ENCODE results near the gene CYP4B1. TPM values are rescaled to one million over a fixed set of nuclear protein-coding genes. Genes with fewer than 3 reads are reported as not detected.

CYP4B1 gene
- total and polyA plus RNA-seq, 10 of the 15 experiments (the other 5 are each of a cell fraction or from before 2014, with no cell fraction given): 0.38 TPM; not detected in 9

DNA sequence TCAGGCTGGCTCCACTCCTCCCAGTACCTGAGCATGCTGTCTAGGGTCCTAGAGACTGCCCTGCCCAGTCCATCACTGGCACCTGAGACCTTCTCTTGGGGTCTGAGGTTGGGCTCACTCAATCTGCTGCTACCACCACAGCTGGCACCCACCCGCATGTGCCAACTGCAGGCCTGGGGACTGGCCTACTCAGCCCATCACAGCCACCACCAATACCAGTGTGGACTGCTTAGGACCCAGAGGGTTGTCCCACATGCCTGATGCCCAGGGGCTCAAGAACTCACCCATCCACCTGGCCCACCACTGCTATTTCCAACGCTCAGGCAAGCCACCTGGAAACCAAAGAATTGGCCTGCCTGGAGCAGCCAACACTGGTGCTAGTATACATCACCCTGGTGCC is 63.5 kb downstream of the CYP4B1 start:
- H3K9me3 ChIP-seq (replicated peaks; ENCODE audit: control insufficient read depth, insufficient read depth, low read length): no peaks in the 10 kb centered on the region; the same call in 2 of the 3 replicates
- H3K36me3 ChIP-seq (ENCODE audit: control insufficient read depth in 2 of 2, insufficient read depth in 2 of 2, low read length in 1 of 2): no peaks in the 10 kb centered on the region
- no peak for FAIRE-seq
- H3K4me2 ChIP-seq (ENCODE audit: control insufficient read depth, insufficient read depth): no peak overlapping the region
- no TSS peak for BruUV-seq (replicated peaks)
- H3K4me3 ChIP-seq: no peak overlapping the region
- ChIA-PET CTCF (no interaction called here), POLR2A (no interaction called here), RAD21 (ENCODE audit: unreplicated experiment) (no interaction called here), SMC1A (ENCODE audit: uncharacterized antibody, unreplicated experiment) (no interaction called here)
- no peak overlapping the region for H2AFZ ChIP-seq (ENCODE audit: control insufficient read depth, low read depth, low read length)
- no peak for DNase-seq (ENCODE audit: low read depth, low spot score)
- no peak overlapping the region for H3K9ac ChIP-seq (ENCODE audit: control insufficient read depth, insufficient read depth, low read length)
- no peak overlapping the region for H3K27ac ChIP-seq (ENCODE audit: control insufficient read depth, insufficient read depth)
- no peaks in the 10 kb centered on the region for H3K79me2 ChIP-seq (ENCODE audit: control insufficient read depth, insufficient read depth, low read length)
- TF ChIP-seq CHD2 (IDR thresholded peaks at IDR 0.05; ENCODE audit: borderline replicate concordance, low read depth, low read length) (no peak), HCFC1 (IDR thresholded peaks at IDR 0.05; ENCODE audit: low read length) (no peak), EGR1 (IDR thresholded peaks at IDR 0.05; ENCODE audit: borderline replicate concordance in 1 of 2, low read depth in 2 of 2, low read length in 2 of 2) (no peak), HDAC6 (IDR thresholded peaks at IDR 0.05; ENCODE audit: unreplicated experiment) (no peak), CREB1 (IDR thresholded peaks at IDR 0.05; ENCODE audit: low read depth) (no peak), NFXL1 (IDR thresholded peaks at IDR 0.05; ENCODE audit: borderline replicate concordance) (no peak), SIN3A (IDR thresholded peaks at IDR 0.05; ENCODE audit: low read depth, low read length) (no peak), BRCA1 (IDR thresholded peaks at IDR 0.05; ENCODE audit: low read depth, low read length) (no peak), HDGF (IDR thresholded peaks at IDR 0.05) (no peak)
- no peaks in the 10 kb centered on the region for H4K20me1 ChIP-seq (ENCODE audit: control insufficient read depth, insufficient read depth)
- no peaks in the 10 kb centered on the region for H3K4me1 ChIP-seq (ENCODE audit: control insufficient read depth, insufficient read depth, low read length)
- in situ Hi-C loops (cut with MboI) (no loop called here), intact Hi-C loops (cut with micrococcal nuclease; ENCODE audit: unreplicated experiment) (loop anchor here (10.0 kb wide), 1 partner anchor 312 kb away; no protein-coding TSS in a partner anchor)
- 18% methylated on average over 2 of the region's 2 CpGs for WGBS (ENCODE audit: insufficient coverage, insufficient replicate concordance, low lambda C conversion rate, missing lambda C conversion rate)
- no peak for ATAC-seq
- H3K27me3 ChIP-seq (replicated peaks in 1 of 2; ENCODE audit: control insufficient read depth in 2 of 2, insufficient read depth in 2 of 2, low read length in 1 of 2): no peaks in the 10 kb centered on the region

Other genes starting within 250 kb of the CYP4B1 start
Only the 7 nearest of the 8 such genes appear.
- gene MKNK1, start 194.8 kb upstream of the CYP4B1 start, total RNA-seq (2014; rRNA removed): 19.1 and 20.0 TPM in 2 replicates
- gene MKNK1, start 194.8 kb upstream of the CYP4B1 start, total RNA-seq (2014; rRNA removed; fragmentation: Illumina TruSeq; extraction: Trizol): 19.2 and 21.2 TPM in 2 replicates
- 22.1 and 29.1 TPM in 2 replicates for gene MKNK1, start 194.8 kb upstream of the CYP4B1 start, total RNA-seq (2021)
- gene MKNK1, start 194.8 kb upstream of the CYP4B1 start, polyA plus RNA-seq (2011; rRNA removed): 27.8 and 34.6 TPM in 2 replicates
- 26.3 and 34.6 TPM in 2 replicates for gene MKNK1, start 194.8 kb upstream of the CYP4B1 start, polyA plus RNA-seq (2014; fragmentation: Illumina TruSeq; extraction: Trizol)
- 10 to 100 TPM; 13.7 to 17.0 TPM for gene MKNK1, start 194.8 kb upstream of the CYP4B1 start, polyA plus RNA-seq (2014; fragmentation: Nextera tagmentation; extraction: Ambion mirVana)
- 29.9 and 30.2 TPM in 2 replicates for gene MKNK1, start 194.8 kb upstream of the CYP4B1 start, polyA plus RNA-seq (2014; rRNA removed)
- gene MKNK1, start 194.8 kb upstream of the CYP4B1 start, polyA plus RNA-seq (2016; fragmentation: Nextera tagmentation; extraction: Ambion mirVana): 10 to 100 TPM; 26.8 to 29.7 TPM
- 10.3 and 11.1 TPM in 2 replicates for gene MOB3C, start 182.2 kb upstream of the CYP4B1 start, total RNA-seq (2014; rRNA removed)
- 8.4 and 8.6 TPM in 2 replicates for gene MOB3C, start 182.2 kb upstream of the CYP4B1 start, total RNA-seq (2014; rRNA removed; fragmentation: Illumina TruSeq; extraction: Trizol)
- 9.9 and 11.4 TPM in 2 replicates for gene MOB3C, start 182.2 kb upstream of the CYP4B1 start, total RNA-seq (2021)
- gene MOB3C, start 182.2 kb upstream of the CYP4B1 start, polyA plus RNA-seq (2011; rRNA removed): 12.4 and 16.0 TPM in 2 replicates
- gene MOB3C, start 182.2 kb upstream of the CYP4B1 start, polyA plus RNA-seq (2014; fragmentation: Illumina TruSeq; extraction: Trizol): 10.3 and 12.8 TPM in 2 replicates
- gene MOB3C, start 182.2 kb upstream of the CYP4B1 start, polyA plus RNA-seq (2014; fragmentation: Nextera tagmentation; extraction: Ambion mirVana): 1 to 10 TPM; 1.0 to 4.1 TPM
- gene MOB3C, start 182.2 kb upstream of the CYP4B1 start, polyA plus RNA-seq (2014; rRNA removed): 9.8 and 10.7 TPM in 2 replicates
- gene MOB3C, start 182.2 kb upstream of the CYP4B1 start, polyA plus RNA-seq (2016; fragmentation: Nextera tagmentation; extraction: Ambion mirVana): 1 to 10 TPM; 5.6 to 5.9 TPM
- gene ATPAF1, start 130.7 kb upstream of the CYP4B1 start, total RNA-seq (2014; rRNA removed): 42.8 and 49.5 TPM in 2 replicates
- 40.1 and 41.3 TPM in 2 replicates for gene ATPAF1, start 130.7 kb upstream of the CYP4B1 start, total RNA-seq (2014; rRNA removed; fragmentation: Illumina TruSeq; extraction: Trizol)
- 39.6 and 40.2 TPM in 2 replicates for gene ATPAF1, start 130.7 kb upstream of the CYP4B1 start, total RNA-seq (2021)
- 93.5 and 123 TPM in 2 replicates for gene ATPAF1, start 130.7 kb upstream of the CYP4B1 start, polyA plus RNA-seq (2011; rRNA removed)
- 61.1 and 67.6 TPM in 2 replicates for gene ATPAF1, start 130.7 kb upstream of the CYP4B1 start, polyA plus RNA-seq (2014; fragmentation: Illumina TruSeq; extraction: Trizol)
- gene ATPAF1, start 130.7 kb upstream of the CYP4B1 start, polyA plus RNA-seq (2014; fragmentation: Nextera tagmentation; extraction: Ambion mirVana): 10 to 100 TPM; 15.2 to 32.6 TPM
- 42.3 and 54.0 TPM in 2 replicates for gene ATPAF1, start 130.7 kb upstream of the CYP4B1 start, polyA plus RNA-seq (2014; rRNA removed)
- 10 to 100 TPM; 64.2 to 74.6 TPM for gene ATPAF1, start 130.7 kb upstream of the CYP4B1 start, polyA plus RNA-seq (2016; fragmentation: Nextera tagmentation; extraction: Ambion mirVana)
- gene TEX38, start 127.2 kb upstream of the CYP4B1 start, total RNA-seq (2014; rRNA removed): not detected in 2 replicates
- gene TEX38, start 127.2 kb upstream of the CYP4B1 start, total RNA-seq (2014; rRNA removed; fragmentation: Illumina TruSeq; extraction: Trizol): not detected in 2 replicates
- gene TEX38, start 127.2 kb upstream of the CYP4B1 start, total RNA-seq (2021): not detected in 2 replicates
- 0.07 TPM in 1 of 2 replicates, not detected in the other for gene TEX38, start 127.2 kb upstream of the CYP4B1 start, polyA plus RNA-seq (2011; rRNA removed)
- gene TEX38, start 127.2 kb upstream of the CYP4B1 start, polyA plus RNA-seq (2014; fragmentation: Illumina TruSeq; extraction: Trizol): not detected in 2 replicates
- not detected for gene TEX38, start 127.2 kb upstream of the CYP4B1 start, polyA plus RNA-seq (2014; fragmentation: Nextera tagmentation; extraction: Ambion mirVana)
- not detected in 2 replicates for gene TEX38, start 127.2 kb upstream of the CYP4B1 start, polyA plus RNA-seq (2014; rRNA removed)
- under 1 TPM; 0.15 to 0.32 TPM for gene TEX38, start 127.2 kb upstream of the CYP4B1 start, polyA plus RNA-seq (2016; fragmentation: Nextera tagmentation; extraction: Ambion mirVana)
- gene EFCAB14, start 79.9 kb upstream of the CYP4B1 start, total RNA-seq (2014; rRNA removed): 44.8 and 54.1 TPM in 2 replicates
- 46.1 and 51.1 TPM in 2 replicates for gene EFCAB14, start 79.9 kb upstream of the CYP4B1 start, total RNA-seq (2014; rRNA removed; fragmentation: Illumina TruSeq; extraction: Trizol)
- gene EFCAB14, start 79.9 kb upstream of the CYP4B1 start, total RNA-seq (2021): 42.3 and 46.3 TPM in 2 replicates
- 66.0 and 78.8 TPM in 2 replicates for gene EFCAB14, start 79.9 kb upstream of the CYP4B1 start, polyA plus RNA-seq (2011; rRNA removed)
- gene EFCAB14, start 79.9 kb upstream of the CYP4B1 start, polyA plus RNA-seq (2014; fragmentation: Illumina TruSeq; extraction: Trizol): 58.2 and 67.5 TPM in 2 replicates
- gene EFCAB14, start 79.9 kb upstream of the CYP4B1 start, polyA plus RNA-seq (2014; fragmentation: Nextera tagmentation; extraction: Ambion mirVana): 10 to 100 TPM in 1 of 2 experiments, 1 to 10 TPM in 1; 7.8 to 12.7 TPM
- 25.0 and 31.5 TPM in 2 replicates for gene EFCAB14, start 79.9 kb upstream of the CYP4B1 start, polyA plus RNA-seq (2014; rRNA removed)
- gene EFCAB14, start 79.9 kb upstream of the CYP4B1 start, polyA plus RNA-seq (2016; fragmentation: Nextera tagmentation; extraction: Ambion mirVana): 10 to 100 TPM; 36.8 to 40.9 TPM
- not detected in 2 replicates for gene CYP4A11, start 142.4 kb downstream of the CYP4B1 start, total RNA-seq (2014; rRNA removed)
- not detected in 2 replicates for gene CYP4A11, start 142.4 kb downstream of the CYP4B1 start, total RNA-seq (2014; rRNA removed; fragmentation: Illumina TruSeq; extraction: Trizol)
- gene CYP4A11, start 142.4 kb downstream of the CYP4B1 start, total RNA-seq (2021): 0.11 and 0.13 TPM in 2 replicates
- gene CYP4A11, start 142.4 kb downstream of the CYP4B1 start, polyA plus RNA-seq (2011; rRNA removed): not detected in 2 replicates
- not detected in 2 replicates for gene CYP4A11, start 142.4 kb downstream of the CYP4B1 start, polyA plus RNA-seq (2014; fragmentation: Illumina TruSeq; extraction: Trizol)
- gene CYP4A11, start 142.4 kb downstream of the CYP4B1 start, polyA plus RNA-seq (2014; fragmentation: Nextera tagmentation; extraction: Ambion mirVana): not detected
- gene CYP4A11, start 142.4 kb downstream of the CYP4B1 start, polyA plus RNA-seq (2014; rRNA removed): not detected in 2 replicates
- not detected for gene CYP4A11, start 142.4 kb downstream of the CYP4B1 start, polyA plus RNA-seq (2016; fragmentation: Nextera tagmentation; extraction: Ambion mirVana)
- not detected in 2 replicates for gene CYP4X1, start 224.6 kb downstream of the CYP4B1 start, total RNA-seq (2014; rRNA removed)
- 0.04 TPM in 1 of 2 replicates, not detected in the other for gene CYP4X1, start 224.6 kb downstream of the CYP4B1 start, total RNA-seq (2014; rRNA removed; fragmentation: Illumina TruSeq; extraction: Trizol)
- gene CYP4X1, start 224.6 kb downstream of the CYP4B1 start, total RNA-seq (2021): not detected in 2 replicates
- 0.03 TPM in 1 of 2 replicates, not detected in the other for gene CYP4X1, start 224.6 kb downstream of the CYP4B1 start, polyA plus RNA-seq (2011; rRNA removed)
- gene CYP4X1, start 224.6 kb downstream of the CYP4B1 start, polyA plus RNA-seq (2014; fragmentation: Illumina TruSeq; extraction: Trizol): 0.03 TPM in 1 of 2 replicates, not detected in the other
- not detected for gene CYP4X1, start 224.6 kb downstream of the CYP4B1 start, polyA plus RNA-seq (2014; fragmentation: Nextera tagmentation; extraction: Ambion mirVana)
- gene CYP4X1, start 224.6 kb downstream of the CYP4B1 start, polyA plus RNA-seq (2014; rRNA removed): not detected in 2 replicates
- gene CYP4X1, start 224.6 kb downstream of the CYP4B1 start, polyA plus RNA-seq (2016; fragmentation: Nextera tagmentation; extraction: Ambion mirVana): not detected

Measured in GM12878 (cell line).